ENCODE measurements around the gene MEI4.
"Not testable (repeated sequence)": the region's sequence is repeated elsewhere in the genome, so short reads cannot be mapped to it uniquely, and the experiment has no call there.

MEI4 gene

GRCh38 chr6:77812304-77812703, 159.5 kb downstream of the MEI4 start:
- WGBS (ENCODE audit: insufficient coverage, insufficient read length), result no CpG with 5 or more reads among the region's 1 CpG

GRCh38 chr6:77813090-77813489, 160.3 kb downstream of the MEI4 start:
- 100% methylated on average over 1 of the region's 1 CpG for WGBS (ENCODE audit: insufficient coverage, insufficient read length)
- no peak overlapping the region for H3K4me3 ChIP-seq (ENCODE audit: low read length)

More at GRCh38 chr6:77812304-77812703, 159.5 kb downstream of the MEI4 start:
- DNase-seq (ENCODE audit: low read depth, low spot score), result no peak
- Histone ChIP-seq H3K27ac (ENCODE audit: low read length) (no peak overlapping the region), H3K9me3 (ENCODE audit: control insufficient read depth, insufficient read depth, low read length) (no peaks in the 10 kb centered on the region), H3K4me3 (ENCODE audit: low read length) (no peak overlapping the region), H3K27me3 (ENCODE audit: control insufficient read depth, insufficient read depth, low read length) (no peaks in the 10 kb centered on the region), H3K36me3 (ENCODE audit: control insufficient read depth, insufficient read depth, low read length) (no peaks in the 10 kb centered on the region), H3K4me1 (ENCODE audit: control insufficient read depth, insufficient read depth, low read length) (no peaks in the 10 kb centered on the region; the same call in 1 of the 2 replicates)

GRCh38 chr6:77814119-77814518, 161.3 kb downstream of the MEI4 start:
- Histone ChIP-seq H3K4me3 (ENCODE audit: low read length) (no peak overlapping the region), H3K9me3 (ENCODE audit: control insufficient read depth, insufficient read depth, low read length) (no peaks in the 10 kb centered on the region), H3K27ac (ENCODE audit: low read length) (no peak overlapping the region), H3K36me3 (ENCODE audit: control insufficient read depth, insufficient read depth, low read length) (no peaks in the 10 kb centered on the region), H3K4me1 (ENCODE audit: control insufficient read depth, insufficient read depth, low read length) (no peaks in the 10 kb centered on the region; the same call in 1 of the 2 replicates), H3K27me3 (ENCODE audit: control insufficient read depth, insufficient read depth, low read length) (no peaks in the 10 kb centered on the region)
- DNase-seq (ENCODE audit: low read depth, low spot score), result no peak
- whole genome bisulfite sequencing (ENCODE audit: insufficient coverage, insufficient read length), result no CpG with 5 or more reads among the region's 1 CpG

More at GRCh38 chr6:77813090-77813489, 160.3 kb downstream of the MEI4 start:
- no peaks in the 10 kb centered on the region for H3K9me3 ChIP-seq (ENCODE audit: control insufficient read depth, insufficient read depth, low read length)
- no peaks in the 10 kb centered on the region for H3K27me3 ChIP-seq (ENCODE audit: control insufficient read depth, insufficient read depth, low read length)
- H3K36me3 ChIP-seq (ENCODE audit: control insufficient read depth, insufficient read depth, low read length), result no peaks in the 10 kb centered on the region
- no peaks in the 10 kb centered on the region; the same call in 1 of the 2 replicates for H3K4me1 ChIP-seq (ENCODE audit: control insufficient read depth, insufficient read depth, low read length)
- no peak for DNase-seq (ENCODE audit: low read depth, low spot score)
- H3K27ac ChIP-seq (ENCODE audit: low read length), result no peak overlapping the region

- Histone ChIP-seq H3K4me3 (ENCODE audit: low read length) (no peak overlapping the region), H3K9me3 (ENCODE audit: control insufficient read depth, insufficient read depth, low read length) (no peaks in the 10 kb centered on the region), H3K27ac (ENCODE audit: low read length) (no peak overlapping the region), H3K4me1 (ENCODE audit: control insufficient read depth, insufficient read depth, low read length) (no peaks in the 10 kb centered on the region), H3K36me3 (ENCODE audit: control insufficient read depth, insufficient read depth, low read length) (no peaks in the 10 kb centered on the region), H3K27me3 (ENCODE audit: control insufficient read depth, insufficient read depth, low read length) (no peaks in the 10 kb centered on the region)
- DNase-seq (ENCODE audit: low read depth, low spot score), result no peak
Observed at GRCh38 chr6:77815531-77815930, 162.7 kb downstream of the MEI4 start.

- Histone ChIP-seq H3K36me3 (ENCODE audit: control insufficient read depth, insufficient read depth, low read length) (no peaks in the 10 kb centered on the region), H3K9me3 (ENCODE audit: control insufficient read depth, insufficient read depth, low read length) (no peaks in the 10 kb centered on the region), H3K27ac (ENCODE audit: low read length) (no peak overlapping the region), H3K27me3 (ENCODE audit: control insufficient read depth, insufficient read depth, low read length) (no peaks in the 10 kb centered on the region), H3K4me1 (ENCODE audit: control insufficient read depth, insufficient read depth, low read length) (no peaks in the 10 kb centered on the region), H3K4me3 (ENCODE audit: low read length) (no peak overlapping the region)
- no peak for DNase-seq (ENCODE audit: low read depth, low spot score)
- WGBS (ENCODE audit: insufficient coverage, insufficient read length), result no CpG with 5 or more reads among the region's 2 CpGs
Observed at GRCh38 chr6:77816766-77817270, 164.0 kb downstream of the MEI4 start.

- Histone ChIP-seq H3K4me3 (ENCODE audit: low read length) (no peak overlapping the region), H3K9me3 (ENCODE audit: control insufficient read depth, insufficient read depth, low read length) (no peaks in the 10 kb centered on the region), H3K4me1 (ENCODE audit: control insufficient read depth, insufficient read depth, low read length) (no peaks in the 10 kb centered on the region), H3K27me3 (ENCODE audit: control insufficient read depth, insufficient read depth, low read length) (no peaks in the 10 kb centered on the region), H3K27ac (ENCODE audit: low read length) (no peak overlapping the region), H3K36me3 (ENCODE audit: control insufficient read depth, insufficient read depth, low read length) (no peaks in the 10 kb centered on the region)
- WGBS (ENCODE audit: insufficient coverage, insufficient read length), result no CpG with 5 or more reads among the region's 2 CpGs
- no peak for DNase-seq (ENCODE audit: low read depth, low spot score)
Observed at GRCh38 chr6:77822265-77822664, 169.4 kb downstream of the MEI4 start.

GRCh38 chr6:77825204-77825603, 172.4 kb downstream of the MEI4 start:
- no peaks in the 10 kb centered on the region for H3K9me3 ChIP-seq (ENCODE audit: control insufficient read depth, insufficient read depth, low read length)
- H3K36me3 ChIP-seq (ENCODE audit: control insufficient read depth, insufficient read depth, low read length), result no peaks in the 10 kb centered on the region
- no peak overlapping the region for H3K27ac ChIP-seq (ENCODE audit: low read length)
- H3K27me3 ChIP-seq (ENCODE audit: control insufficient read depth, insufficient read depth, low read length), result no peaks in the 10 kb centered on the region
- DNase-seq (ENCODE audit: low read depth, low spot score), result no peak
- WGBS (ENCODE audit: insufficient coverage, insufficient read length), result no CpG with 5 or more reads among the region's 2 CpGs
- H3K4me3 ChIP-seq (ENCODE audit: low read length), result no peak overlapping the region
- no peaks in the 10 kb centered on the region for H3K4me1 ChIP-seq (ENCODE audit: control insufficient read depth, insufficient read depth, low read length)

- Histone ChIP-seq H3K27ac (ENCODE audit: low read length) (no peak overlapping the region), H3K4me1 (ENCODE audit: control insufficient read depth, insufficient read depth, low read length) (no peaks in the 10 kb centered on the region)
Observed at GRCh38 chr6:77829736-77830135, 176.9 kb downstream of the MEI4 start.

GRCh38 chr6:77833749-77834148, 180.9 kb downstream of the MEI4 start:
- not testable (repeated sequence) for DNase-seq (ENCODE audit: low read depth, low spot score); H3K4me3 ChIP-seq (ENCODE audit: low read length); H3K36me3 ChIP-seq (ENCODE audit: control insufficient read depth, insufficient read depth, low read length); H3K9me3 ChIP-seq (ENCODE audit: control insufficient read depth, insufficient read depth, low read length); H3K27ac ChIP-seq (ENCODE audit: low read length); H3K27me3 ChIP-seq (ENCODE audit: control insufficient read depth, insufficient read depth, low read length); H3K4me1 ChIP-seq (ENCODE audit: control insufficient read depth, insufficient read depth, low read length)
- WGBS (ENCODE audit: insufficient coverage, insufficient read length), result no CpG with 5 or more reads among the region's 2 CpGs

More at GRCh38 chr6:77829736-77830135, 176.9 kb downstream of the MEI4 start:
- Histone ChIP-seq H3K36me3 (ENCODE audit: control insufficient read depth, insufficient read depth, low read length) (no peaks in the 10 kb centered on the region), H3K4me3 (ENCODE audit: low read length) (no peak overlapping the region), H3K27me3 (ENCODE audit: control insufficient read depth, insufficient read depth, low read length) (no peaks in the 10 kb centered on the region), H3K9me3 (ENCODE audit: control insufficient read depth, insufficient read depth, low read length) (no peaks in the 10 kb centered on the region)
- DNase-seq (ENCODE audit: low read depth, low spot score), result no peak

GRCh38 chr6:77834591-77834996, 181.8 kb downstream of the MEI4 start:
- no peak for DNase-seq (ENCODE audit: low read depth, low spot score)
- Histone ChIP-seq H3K4me3 (ENCODE audit: low read length) (no peak overlapping the region), H3K36me3 (ENCODE audit: control insufficient read depth, insufficient read depth, low read length) (no peaks in the 10 kb centered on the region), H3K9me3 (ENCODE audit: control insufficient read depth, insufficient read depth, low read length) (no peaks in the 10 kb centered on the region), H3K27ac (ENCODE audit: low read length) (no peak overlapping the region), H3K27me3 (ENCODE audit: control insufficient read depth, insufficient read depth, low read length) (no peaks in the 10 kb centered on the region), H3K4me1 (ENCODE audit: control insufficient read depth, insufficient read depth, low read length) (no peaks in the 10 kb centered on the region)
- WGBS (ENCODE audit: insufficient coverage, insufficient read length), result no CpG with 5 or more reads among the region's 4 CpGs

GRCh38 chr6:77837034-77837784, 184.4 kb downstream of the MEI4 start:
- Histone ChIP-seq H3K9me3 (ENCODE audit: control insufficient read depth, insufficient read depth, low read length) (no peaks in the 10 kb centered on the region), H3K36me3 (ENCODE audit: control insufficient read depth, insufficient read depth, low read length) (no peaks in the 10 kb centered on the region), H3K4me3 (ENCODE audit: low read length) (no peak overlapping the region), H3K27me3 (ENCODE audit: control insufficient read depth, insufficient read depth, low read length) (no peaks in the 10 kb centered on the region), H3K27ac (ENCODE audit: low read length) (no peak overlapping the region), H3K4me1 (ENCODE audit: control insufficient read depth, insufficient read depth, low read length) (no peaks in the 10 kb centered on the region)
- DNase-seq (ENCODE audit: low read depth, low spot score), result no peak
- no CpG with 5 or more reads among the region's 3 CpGs for WGBS (ENCODE audit: insufficient coverage, insufficient read length)

All from iPS DF 6.9 (cell line).